Activated B cell treated with CpG ODN at 0.5 μM for 24 hours (primary cell): Measurements from ENCODE around the gene PIGA. TPM values are rescaled to one million over a fixed set of nuclear protein-coding genes. Genes with fewer than 3 reads are reported as not detected.
"Not testable (repeated sequence)": the region's sequence is repeated elsewhere in the genome, so short reads cannot be mapped to it uniquely, and the experiment has no call there.

Source experiments
- ATAC-seq: fragments of 200-7000 bp; cut with Tn5 transposase; one replicate; pipeline ENCODE4 v1.10.0; 2021; ENCODE audit warnings: low read depth, mild to moderate bottlenecking, moderate library complexity
- CTCF ChIA-PET: fragments of 350-600 bp; sonication (Branson Sonifier 250); formaldehyde crosslinking; loops from one replicate; lab custom pipeline; 2021; ENCODE audit warnings: antibody characterized with exemption; lab: Charles Lee
- POLR2A ChIA-PET: fragments of 350-600 bp; sonication (Branson Sonifier 250); formaldehyde crosslinking; loops from one replicate; lab custom pipeline; 2021; ENCODE audit warnings: antibody characterized with exemption; lab: Charles Lee
- DNase-seq: peaks from one replicate; pipeline ENCODE4 v3.0.0; 2022
- H3K27ac Mint-ChIP-seq: one replicate; pipeline ENCODE4 v1.8.0; 2020; ENCODE audit warnings: mixed read lengths
- H3K27me3 Mint-ChIP-seq: one replicate; pipeline ENCODE4 v1.8.0; 2021; ENCODE audit warnings: mixed read lengths
- H3K36me3 Mint-ChIP-seq: one replicate; pipeline ENCODE4 v1.8.0; 2021; ENCODE audit warnings: low read depth, mixed read lengths
- H3K4me1 Mint-ChIP-seq: one replicate; pipeline ENCODE4 v1.8.0; 2021; ENCODE audit warnings: mixed read lengths
- H3K4me3 Mint-ChIP-seq: one replicate; pipeline ENCODE4 v1.8.0; 2020; ENCODE audit warnings: mild to moderate bottlenecking, mixed read lengths
- H3K9me3 Mint-ChIP-seq: one replicate; pipeline ENCODE4 v1.8.0; 2020; ENCODE audit warnings: mixed read lengths
- intact Hi-C: fragments of 100-400 bp; cut with micrococcal nuclease; formaldehyde crosslinking; loops from one replicate; pipeline ENCODE4 v1.15.1; 2024
- total RNA-seq: library from RNA; stranded (reverse); gene quantifications from 2 replicates; pipeline ENCODE4 v1.2.3, GENCODE V29; 2022
- TF ChIP-seq, protein P1 (sequence below): fragments of 200-600 bp; IDR thresholded peaks from one replicate; pipeline ENCODE4 v1.8.0; 2022; ENCODE audit warnings: antibody characterized with exemption, mild to moderate bottlenecking

PIGA gene
- total RNA-seq, 1 donor from 2014 or later = 24.9 TPM

DNA sequence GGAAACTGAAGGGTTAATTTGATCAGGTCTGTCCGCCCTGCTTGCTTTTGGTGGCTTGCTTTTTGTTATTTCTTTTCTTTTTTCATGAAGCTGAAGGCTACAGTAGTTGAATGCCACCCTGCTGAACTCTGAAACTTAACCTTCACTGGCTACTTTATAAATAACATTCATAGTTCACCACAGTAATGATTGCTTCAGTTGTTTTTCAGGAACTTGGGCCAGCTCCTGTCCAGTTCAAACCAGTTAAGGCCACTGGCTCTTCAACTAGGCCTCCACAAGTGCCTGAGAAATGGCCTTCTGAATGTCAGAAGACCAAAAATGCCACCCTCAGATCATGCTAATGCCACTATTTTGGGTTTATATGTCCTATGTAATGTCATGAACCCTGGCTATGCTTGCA, 57.7 kb downstream of the PIGA start:
- intact Hi-C loops = no loop called here
- no peak overlapping the region for H3K4me3 Mint-ChIP-seq
- TF ChIP-seq, protein P1, sequence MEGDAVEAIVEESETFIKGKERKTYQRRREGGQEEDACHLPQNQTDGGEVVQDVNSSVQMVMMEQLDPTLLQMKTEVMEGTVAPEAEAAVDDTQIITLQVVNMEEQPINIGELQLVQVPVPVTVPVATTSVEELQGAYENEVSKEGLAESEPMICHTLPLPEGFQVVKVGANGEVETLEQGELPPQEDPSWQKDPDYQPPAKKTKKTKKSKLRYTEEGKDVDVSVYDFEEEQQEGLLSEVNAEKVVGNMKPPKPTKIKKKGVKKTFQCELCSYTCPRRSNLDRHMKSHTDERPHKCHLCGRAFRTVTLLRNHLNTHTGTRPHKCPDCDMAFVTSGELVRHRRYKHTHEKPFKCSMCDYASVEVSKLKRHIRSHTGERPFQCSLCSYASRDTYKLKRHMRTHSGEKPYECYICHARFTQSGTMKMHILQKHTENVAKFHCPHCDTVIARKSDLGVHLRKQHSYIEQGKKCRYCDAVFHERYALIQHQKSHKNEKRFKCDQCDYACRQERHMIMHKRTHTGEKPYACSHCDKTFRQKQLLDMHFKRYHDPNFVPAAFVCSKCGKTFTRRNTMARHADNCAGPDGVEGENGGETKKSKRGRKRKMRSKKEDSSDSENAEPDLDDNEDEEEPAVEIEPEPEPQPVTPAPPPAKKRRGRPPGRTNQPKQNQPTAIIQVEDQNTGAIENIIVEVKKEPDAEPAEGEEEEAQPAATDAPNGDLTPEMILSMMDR = no peak
- POLR2A ChIA-PET = no interaction called here
- CTCF ChIA-PET = no interaction called here
- ATAC-seq (no peak), DNase-seq (no peak)
- no peak overlapping the region for H3K27ac Mint-ChIP-seq
- no peaks in the 10 kb centered on the region for H3K9me3 Mint-ChIP-seq
- H3K27me3 Mint-ChIP-seq = no peaks in the 10 kb centered on the region
- H3K36me3 Mint-ChIP-seq = no peaks in the 10 kb centered on the region
- no peaks in the 10 kb centered on the region for H3K4me1 Mint-ChIP-seq

GRCh38 chrX:15274946-15275345, 60.4 kb downstream of the PIGA start:
- no peak overlapping the region for H3K4me3 Mint-ChIP-seq

GRCh38 chrX:15273275-15273674, 62.0 kb downstream of the PIGA start:
- H3K4me3 Mint-ChIP-seq, H3K4me1 Mint-ChIP-seq, DNase-seq, CTCF ChIA-PET, intact Hi-C loops, H3K27ac Mint-ChIP-seq, H3K36me3 Mint-ChIP-seq, H3K9me3 Mint-ChIP-seq, POLR2A ChIA-PET, ATAC-seq, H3K27me3 Mint-ChIP-seq: not testable (repeated sequence)

More at GRCh38 chrX:15274946-15275345, 60.4 kb downstream of the PIGA start:
- ATAC-seq = no peak
- CTCF ChIA-PET = no interaction called here
- intact Hi-C loops = no loop called here
- POLR2A ChIA-PET = no interaction called here
- no peaks in the 10 kb centered on the region for H3K36me3 Mint-ChIP-seq
- no peaks in the 10 kb centered on the region for H3K27me3 Mint-ChIP-seq
- TF ChIP-seq, protein P1 = no peak
- DNase-seq = no peak
- H3K9me3 Mint-ChIP-seq = no peaks in the 10 kb centered on the region
- H3K4me1 Mint-ChIP-seq = no peaks in the 10 kb centered on the region
- H3K27ac Mint-ChIP-seq = no peak overlapping the region

- Mint-ChIP-seq H3K9me3 (no peaks in the 10 kb centered on the region), H3K36me3 (no peaks in the 10 kb centered on the region), H3K4me3 (no peak overlapping the region), H3K4me1 (no peaks in the 10 kb centered on the region), H3K27ac (no peak overlapping the region), H3K27me3 (no peaks in the 10 kb centered on the region)
- ATAC-seq = no peak
- CTCF ChIA-PET = no interaction called here
- intact Hi-C loops = no loop called here
- no peak for DNase-seq
- TF ChIP-seq, protein P1 = no peak
- POLR2A ChIA-PET = no interaction called here
Measured at GRCh38 chrX:15271757-15272156, 63.6 kb downstream of the PIGA start.

DNA sequence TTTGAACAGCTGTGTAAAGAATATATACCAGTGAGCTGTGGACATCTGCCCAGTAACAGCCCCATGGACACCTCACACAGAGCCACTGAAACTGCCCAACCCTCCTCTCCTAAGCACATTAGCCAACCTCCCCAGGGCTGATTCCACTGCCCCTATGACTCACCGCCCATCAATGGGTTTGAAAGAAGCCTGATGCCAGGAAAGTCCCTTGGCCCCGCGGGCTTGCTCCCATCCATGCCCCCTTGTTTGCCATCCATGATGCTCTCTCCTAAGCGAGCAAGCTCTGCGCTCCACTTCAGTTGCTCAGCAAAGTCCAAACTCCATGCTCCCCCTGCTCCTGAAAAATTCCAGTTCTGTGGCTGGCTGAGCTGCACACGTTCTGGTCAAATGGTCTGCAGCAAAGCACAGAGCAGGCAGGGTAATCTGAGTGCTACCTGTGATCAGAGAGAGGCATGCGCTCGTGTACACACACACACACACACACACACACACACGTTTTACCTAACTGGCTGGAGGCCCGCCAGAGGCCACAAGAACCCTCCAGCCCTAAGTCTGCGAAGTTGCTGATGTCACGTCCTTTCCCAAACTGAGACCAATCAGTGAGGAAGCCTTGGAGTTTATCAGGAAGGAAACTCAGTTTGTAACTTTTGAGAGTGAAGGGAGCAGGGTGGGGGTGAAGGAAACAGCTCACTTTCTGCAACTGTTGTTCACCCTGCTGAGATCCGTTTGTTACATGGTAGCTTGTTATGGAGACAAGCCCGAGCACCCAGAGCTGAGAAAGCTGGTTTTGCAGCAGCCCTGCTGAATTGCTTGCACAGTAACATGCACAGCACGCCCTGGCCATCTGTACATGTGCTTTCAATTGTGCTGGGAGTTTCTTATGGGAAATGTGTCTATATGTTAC, 65.5 kb downstream of the PIGA start, which contains the start of gene ASB9:
TSS of gene ASB9 (minus strand) at position 466 of the 904 bp plus-strand sequence. CDS start at position 257, 209 bp downstream.
- TF ChIP-seq, protein P1 = no peak
- ChIA-PET CTCF (no interaction called here), POLR2A (no interaction called here)
- no peaks in the 10 kb centered on the region for H3K4me1 Mint-ChIP-seq
- H3K27me3 Mint-ChIP-seq = no peaks in the 10 kb centered on the region
- H3K36me3 Mint-ChIP-seq = no peaks in the 10 kb centered on the region
- DNase-seq (no peak), ATAC-seq (no peak)
- H3K4me3 Mint-ChIP-seq = no peak within 1 kb of the TSS
- intact Hi-C loops = no loop called here
- H3K27ac Mint-ChIP-seq = no peak within 1 kb of the TSS
- H3K9me3 Mint-ChIP-seq = no peaks in the 10 kb centered on the region

Other genes starting within 250 kb of the PIGA start
- gene ASB9, start 65.4 kb downstream of the PIGA start, total RNA-seq = not detected in 2 replicates
- not detected in 2 replicates for gene ASB11, start 19.9 kb downstream of the PIGA start, total RNA-seq
- not detected in 2 replicates for gene VEGFD, start 48.9 kb upstream of the PIGA start, total RNA-seq
- gene PIR, start 157.8 kb upstream of the PIGA start, total RNA-seq = 0.82 and 1.7 TPM in 2 replicates
- not detected in 2 replicates for gene BMX, start 165.3 kb upstream of the PIGA start, total RNA-seq